ENCODE results near the gene OLIG2. TPM values are rescaled to one million over a fixed set of nuclear protein-coding genes. Genes with fewer than 3 reads are reported as not detected.

OLIG2 gene
- total RNA-seq, result not detected in 2 replicates

GRCh38 chr21:33025489-33026442 is at the start of gene OLIG2:
OLIG2 (plus strand) TSS chr21:33025935; CDS start chr21:33026863, 928 bp downstream.

GRCh38 chr21:33069994-33070743 is 44.4 kb downstream of the OLIG2 start, which contains the start of gene OLIG1:
OLIG1 (plus strand) TSS chr21:33070141; CDS start chr21:33070247, 106 bp downstream.

Other genes starting within 250 kb of the OLIG2 start
- gene OLIG1, start 44.2 kb downstream of the OLIG2 start, total RNA-seq, result not detected in 2 replicates
- gene IFNAR2, start 204.0 kb downstream of the OLIG2 start, total RNA-seq, result 6.3 and 9.6 TPM in 2 replicates
- 52.4 and 56.5 TPM in 2 replicates for gene IL10RB, start 240.4 kb downstream of the OLIG2 start, total RNA-seq